Fibroblast of the conjunctiva (primary cell): Measurements from ENCODE around the gene STX1B.
"Not testable (repeated sequence)": the region's sequence is repeated elsewhere in the genome, so short reads cannot be mapped to it uniquely, and the experiment has no call there.

Experiments
- DNase-seq: peaks from one replicate; pipeline ENCODE4 v3.0.0-alpha.2; 2010; ENCODE audit warnings: low read depth

Gene STX1B

DNA sequence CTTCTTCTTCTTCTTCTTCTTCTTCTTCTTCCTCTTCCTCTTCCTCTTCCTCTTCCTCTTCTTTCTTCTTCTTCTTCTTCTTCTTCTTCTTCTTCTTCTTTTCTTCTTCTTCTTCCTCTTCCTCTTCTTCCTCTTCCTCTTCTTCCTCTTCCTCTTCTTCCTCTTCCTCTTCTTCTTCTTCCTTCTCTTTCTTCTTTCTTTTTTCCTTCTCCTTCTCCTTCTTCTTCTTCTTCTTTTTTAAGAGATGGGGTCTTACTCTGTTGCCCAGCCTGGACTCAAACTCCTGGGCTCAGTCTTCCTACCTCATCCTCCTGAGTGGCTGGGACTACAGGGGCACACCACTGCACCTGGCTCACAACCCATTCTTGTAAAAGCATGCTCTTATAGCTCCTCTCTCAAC lies 2.9 kb upstream of the STX1B start:
- not testable (repeated sequence) for DNase-seq

DNA sequence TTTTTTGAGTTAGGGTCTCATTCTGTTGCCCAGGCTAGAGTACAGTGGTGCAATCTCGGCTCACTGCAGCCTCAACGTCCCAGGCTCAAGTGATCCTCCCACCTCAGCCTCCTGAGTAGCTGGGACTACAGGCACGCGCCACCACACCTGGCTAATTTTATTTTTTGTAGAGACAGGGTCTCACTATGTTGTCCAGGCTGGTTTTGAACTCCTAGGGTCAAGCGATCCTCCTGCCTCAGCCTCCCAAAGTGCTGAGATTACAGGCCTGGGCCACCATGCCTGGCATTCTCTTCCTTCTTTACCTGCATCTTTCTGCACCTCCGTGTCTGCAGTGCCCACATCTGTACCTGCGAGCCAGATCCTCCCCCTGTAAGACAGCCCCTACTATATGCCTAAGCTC lies 1.4 kb upstream of the STX1B start:
- DNase-seq, result not testable (repeated sequence)

DNA sequence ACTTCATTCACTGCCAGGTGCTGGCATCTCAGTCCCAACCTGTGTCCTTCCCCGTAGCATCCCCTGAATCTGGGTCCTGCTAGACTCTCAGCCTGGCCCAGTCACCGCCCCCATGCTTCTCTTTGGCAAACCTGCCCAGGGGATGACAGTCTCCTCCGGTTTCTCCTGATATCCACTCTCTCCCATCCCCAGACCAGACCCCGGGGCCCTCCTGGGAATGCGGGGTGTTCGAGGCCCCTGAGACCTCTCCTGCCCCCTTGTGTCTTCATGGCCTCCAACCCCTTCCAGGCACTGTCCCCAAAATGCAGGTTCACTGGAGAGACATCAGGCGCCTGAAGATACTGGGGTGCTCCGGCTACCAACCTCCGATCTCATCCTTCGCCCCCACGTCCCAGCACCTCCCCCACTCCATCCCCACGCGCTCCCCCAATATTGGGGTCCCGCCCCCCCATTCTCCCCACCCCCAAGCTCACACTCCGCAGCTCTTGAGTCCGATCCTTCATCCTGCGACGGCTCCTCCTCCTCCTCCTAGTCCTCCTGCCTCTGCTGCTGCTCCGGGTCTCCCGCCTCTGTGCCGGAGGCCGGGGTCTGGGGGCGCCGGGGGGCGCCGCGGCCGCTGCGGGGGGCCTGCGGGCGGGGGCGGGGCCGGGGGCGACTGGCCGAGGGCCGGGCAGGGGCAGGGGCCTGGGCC lies 399 bp downstream of the STX1B start:
- no peak for DNase-seq

DNA sequence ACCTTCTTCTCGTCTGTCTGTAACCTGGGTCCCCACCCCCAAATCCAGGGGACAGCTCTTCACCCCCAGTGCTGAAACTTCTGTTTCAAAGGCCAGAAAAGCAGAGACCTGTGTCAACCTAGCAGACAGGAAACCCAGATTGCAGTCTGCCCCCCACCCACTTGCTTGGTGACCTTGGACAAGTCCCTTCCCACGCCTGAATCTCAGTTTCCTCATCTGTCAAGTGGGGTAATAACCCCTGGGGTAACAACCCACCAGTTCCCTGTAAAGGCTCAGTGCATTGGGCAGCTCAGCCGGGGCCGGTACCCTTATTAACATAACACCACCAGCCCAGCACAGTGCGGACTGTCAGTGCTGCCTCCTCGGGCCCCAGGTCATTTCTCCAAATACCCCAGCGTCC lies 1.3 kb downstream of the STX1B start:
- no peak for DNase-seq

DNA sequence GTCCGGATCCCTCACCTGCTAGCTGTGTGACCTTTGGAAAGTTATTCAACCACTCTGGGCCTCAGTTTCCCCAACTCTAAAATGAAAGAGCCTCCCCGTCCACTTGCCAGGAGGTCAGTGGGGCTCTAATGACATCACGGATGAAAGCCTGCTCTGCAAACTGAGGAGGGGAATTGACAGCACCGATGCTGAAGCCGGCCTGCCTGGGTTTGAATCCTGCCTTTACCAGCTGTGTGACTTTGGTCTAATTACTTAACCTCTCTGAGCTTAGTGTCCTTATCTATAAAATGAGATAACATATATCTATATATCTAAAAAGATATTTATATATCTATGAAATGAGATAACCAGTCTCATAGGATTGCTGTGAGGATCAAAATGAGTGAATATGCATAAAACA lies 1.9 kb downstream of the STX1B start:
- no peak for DNase-seq

DNA sequence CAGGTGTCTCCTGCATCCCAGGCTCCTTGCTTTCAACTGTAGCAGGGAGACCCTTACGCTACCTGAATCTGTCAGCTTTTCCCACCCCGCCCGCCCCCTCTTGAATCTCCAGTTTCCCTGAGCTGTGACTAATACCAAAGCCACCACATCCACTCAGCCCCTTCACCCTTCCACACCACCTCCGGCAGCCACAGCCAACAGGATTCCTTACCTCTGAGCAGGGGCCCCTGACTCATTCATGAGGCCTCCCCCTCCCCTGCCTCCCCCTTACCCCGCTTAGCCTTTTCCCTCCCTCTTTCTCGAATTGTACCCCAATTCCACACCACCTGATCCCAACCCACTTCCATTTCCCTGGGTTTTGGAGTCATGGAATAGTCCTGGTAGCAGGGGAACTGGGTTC lies 2.3 kb downstream of the STX1B start:
- no peak for DNase-seq

DNA sequence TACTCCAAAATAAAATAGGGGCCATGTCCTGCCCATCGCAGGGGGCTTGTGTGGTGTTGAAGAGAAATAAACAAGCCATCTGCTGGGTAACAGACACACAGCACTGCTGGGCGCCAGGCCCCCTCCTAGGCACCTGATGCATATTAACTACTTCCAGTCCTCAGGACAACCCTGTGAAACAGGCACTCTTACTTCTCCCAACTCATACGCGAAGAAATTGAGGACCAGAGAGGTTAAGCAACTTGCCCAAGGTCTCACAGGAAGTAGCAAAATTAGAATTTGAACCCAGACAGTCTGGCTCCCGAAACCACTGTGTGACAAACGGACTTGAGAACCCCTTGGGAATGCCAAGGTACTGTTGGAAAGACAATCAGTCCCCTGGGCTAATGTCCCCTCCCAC lies 2.8 kb downstream of the STX1B start:
- DNase-seq, result no peak

DNA sequence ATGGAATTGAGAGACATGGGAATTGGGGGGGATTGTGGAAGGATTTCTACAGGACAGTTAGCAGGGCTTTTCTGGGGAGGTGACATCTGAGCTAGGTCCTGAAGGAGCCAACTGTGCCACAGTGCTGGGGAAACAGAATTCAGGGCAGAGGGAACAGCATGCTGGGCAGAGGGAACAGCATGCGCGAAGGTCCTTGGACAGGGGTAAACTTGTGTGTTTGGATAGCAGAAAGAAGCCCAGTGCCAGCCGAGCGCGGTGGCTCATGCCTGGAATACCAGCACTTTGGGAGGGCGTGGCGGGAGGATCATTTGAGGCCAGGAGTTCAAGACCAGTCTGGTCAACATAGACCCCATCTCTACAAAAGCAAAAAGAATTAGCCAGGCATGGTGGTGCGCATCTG lies 3.8 kb downstream of the STX1B start:
- no peak for DNase-seq

DNA sequence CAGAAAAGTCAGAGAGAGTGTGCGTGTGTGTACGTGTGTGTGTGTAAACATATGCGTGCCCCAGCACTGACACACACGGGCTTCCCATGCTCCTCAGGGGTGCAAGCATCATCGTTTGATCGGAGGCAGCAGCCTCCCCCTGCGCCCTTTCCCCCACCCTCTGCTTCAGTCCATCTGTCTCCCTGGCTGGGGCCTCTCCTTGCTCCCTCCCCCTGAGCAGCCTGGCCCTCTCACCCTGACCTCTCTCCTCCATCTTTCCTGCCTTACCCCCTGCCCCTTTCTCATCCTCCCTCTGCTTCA lies 4.4 kb downstream of the STX1B start:
- DNase-seq, result no peak

DNA sequence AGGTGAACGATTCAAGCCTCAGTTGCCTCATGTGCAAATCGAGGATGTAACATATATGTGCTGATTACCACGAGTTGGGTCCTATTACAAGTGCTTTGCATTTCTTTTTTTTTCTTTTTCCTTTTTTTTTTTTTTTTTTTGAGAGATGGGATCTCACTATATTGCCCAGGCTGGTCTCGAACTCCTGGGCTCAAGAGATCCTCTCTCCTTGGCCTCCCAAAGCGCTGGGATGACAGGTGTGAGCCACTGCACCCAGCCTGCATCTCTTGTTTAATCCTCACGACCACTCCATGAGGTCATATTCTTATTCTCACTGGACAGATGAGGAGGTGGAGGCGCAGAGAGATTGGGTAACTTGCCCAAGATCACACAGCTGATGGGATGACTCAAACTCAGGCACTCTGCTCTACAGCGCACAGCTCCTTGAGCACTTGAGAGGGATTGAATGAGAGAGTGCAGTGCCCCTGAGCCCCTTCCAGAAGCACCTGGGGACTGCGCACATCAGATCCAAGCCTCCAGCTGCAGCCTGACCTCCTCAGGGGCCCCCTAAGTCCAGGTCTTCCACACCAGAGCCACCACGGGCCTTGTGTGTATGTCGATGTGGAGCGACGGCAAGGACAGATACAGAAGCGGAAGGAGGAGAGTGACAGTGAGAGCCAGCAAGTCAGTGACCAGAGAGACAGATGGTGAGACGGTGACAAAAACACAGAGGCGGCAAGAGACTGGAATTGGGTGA lies 4.9 kb downstream of the STX1B start:
- no peak for DNase-seq

DNA sequence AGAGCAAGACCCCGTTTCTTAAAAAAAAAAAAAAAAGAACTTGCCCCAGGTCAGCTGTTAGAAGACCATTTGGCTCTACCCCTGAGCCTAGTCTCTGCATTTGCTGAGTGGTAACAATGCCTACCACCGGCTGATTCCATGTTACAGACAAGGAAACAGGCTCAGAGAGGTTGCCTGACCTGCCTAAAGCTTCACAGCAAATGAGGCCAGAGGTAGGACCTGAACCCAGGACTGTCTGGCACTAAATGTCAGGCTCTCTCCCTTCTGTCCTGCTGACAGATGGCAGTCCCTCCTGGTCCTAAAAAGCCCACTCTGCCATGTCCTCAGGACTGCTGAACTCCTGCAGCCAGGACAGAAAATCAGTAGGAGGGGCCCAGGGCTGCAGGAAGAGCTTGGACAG lies 5.8 kb downstream of the STX1B start:
- no peak for DNase-seq

DNA sequence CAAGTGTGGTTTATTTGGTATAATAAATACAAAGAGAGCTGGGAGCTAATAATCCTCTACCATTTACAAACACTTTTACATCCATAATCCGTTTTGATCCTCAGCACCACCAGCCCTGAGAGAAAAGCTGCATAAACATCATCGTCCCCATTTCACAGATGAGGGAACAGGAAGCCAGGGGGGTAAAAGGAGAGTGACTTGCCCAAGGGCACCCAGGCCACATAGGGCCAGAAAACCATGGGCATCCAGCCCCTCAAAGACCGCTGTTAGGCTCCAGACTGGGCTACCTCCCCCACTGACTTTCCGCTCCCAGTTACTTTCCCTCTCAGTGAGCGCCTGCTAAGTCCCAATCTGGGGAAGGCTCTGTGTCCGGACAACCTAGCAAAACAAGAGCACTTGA lies 6.7 kb downstream of the STX1B start:
- no peak for DNase-seq

DNA sequence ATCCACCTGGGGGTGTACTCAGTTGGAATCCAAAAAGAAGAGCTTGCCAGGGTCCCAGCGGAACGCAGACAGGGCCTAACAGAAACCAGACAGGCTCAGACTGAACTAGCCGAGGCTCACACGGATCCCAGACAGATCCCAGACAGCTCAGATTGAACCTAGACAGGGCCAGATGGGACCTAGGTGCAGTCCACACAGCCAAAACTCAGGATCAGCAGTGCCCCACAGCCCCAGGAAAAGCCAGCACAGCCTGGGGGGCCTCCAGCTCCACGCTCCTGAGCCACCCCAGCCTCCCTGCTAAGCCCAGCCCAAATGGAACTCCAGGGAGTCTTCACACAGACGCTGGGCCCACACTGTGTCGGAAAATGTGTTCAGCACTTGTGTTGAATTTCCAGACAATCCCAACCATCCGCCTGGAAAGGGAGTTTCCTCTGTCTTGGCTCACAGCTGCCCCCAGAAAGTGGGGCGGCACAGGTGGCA lies 7.5 kb downstream of the STX1B start:
- no peak for DNase-seq

DNA sequence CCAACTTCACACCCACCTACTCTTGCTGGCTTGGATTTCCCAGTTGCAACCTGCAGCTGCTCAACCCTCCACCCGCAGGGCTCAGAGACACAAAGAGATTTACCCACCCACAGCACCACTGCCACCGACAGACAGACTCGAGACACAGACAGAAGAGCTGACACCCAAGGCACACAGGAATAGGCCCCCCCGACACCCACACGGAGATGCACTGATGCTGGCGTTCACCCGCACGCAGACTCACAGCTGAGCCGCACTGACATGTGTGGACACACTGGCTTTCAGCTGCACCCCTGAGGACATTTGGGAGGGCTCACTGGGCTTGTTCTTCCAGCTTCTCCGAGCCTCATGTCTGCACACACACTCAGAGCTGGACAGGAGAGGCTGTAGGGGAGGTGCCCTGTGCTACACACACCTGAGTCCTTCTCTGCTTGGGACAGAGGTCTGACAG lies 8.2 kb downstream of the STX1B start:
- DNase-seq, result no peak

DNA sequence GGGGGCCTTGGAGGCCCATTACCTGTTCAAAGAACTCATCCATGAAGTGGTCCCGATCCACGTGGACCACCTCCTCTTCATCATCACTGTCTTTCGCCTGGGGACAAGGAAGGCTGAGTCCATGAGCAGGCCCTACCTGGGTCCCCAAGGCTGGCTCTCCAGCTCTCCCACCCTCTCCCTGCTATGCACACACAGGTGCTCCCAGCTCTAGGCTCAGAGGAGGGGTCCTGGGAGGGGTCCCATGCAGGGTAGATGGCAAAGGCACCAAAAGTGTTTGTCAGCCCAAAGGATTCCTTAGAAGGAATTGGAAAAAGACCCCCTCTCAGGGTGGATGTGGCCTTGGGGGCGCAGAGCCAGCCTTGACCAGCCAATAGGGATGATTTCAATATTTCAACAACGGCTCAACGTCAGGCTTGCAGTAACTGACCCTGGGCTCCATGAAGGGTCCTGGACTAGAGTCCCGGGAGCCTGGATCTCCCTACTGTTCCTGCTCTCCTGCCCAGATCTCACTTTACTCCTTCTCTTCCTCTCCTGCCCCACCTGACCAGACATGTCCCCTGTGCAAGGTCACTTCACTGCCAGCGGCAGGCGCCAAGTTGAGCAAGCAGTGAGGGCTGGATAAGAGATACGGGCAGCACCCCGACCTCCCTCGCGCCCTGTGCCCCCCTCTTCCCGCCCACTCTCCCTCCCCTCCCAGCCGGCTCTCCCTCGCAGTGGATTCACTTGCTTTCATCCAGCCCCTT lies 8.8 kb downstream of the STX1B start:
- DNase-seq, result no peak

DNA sequence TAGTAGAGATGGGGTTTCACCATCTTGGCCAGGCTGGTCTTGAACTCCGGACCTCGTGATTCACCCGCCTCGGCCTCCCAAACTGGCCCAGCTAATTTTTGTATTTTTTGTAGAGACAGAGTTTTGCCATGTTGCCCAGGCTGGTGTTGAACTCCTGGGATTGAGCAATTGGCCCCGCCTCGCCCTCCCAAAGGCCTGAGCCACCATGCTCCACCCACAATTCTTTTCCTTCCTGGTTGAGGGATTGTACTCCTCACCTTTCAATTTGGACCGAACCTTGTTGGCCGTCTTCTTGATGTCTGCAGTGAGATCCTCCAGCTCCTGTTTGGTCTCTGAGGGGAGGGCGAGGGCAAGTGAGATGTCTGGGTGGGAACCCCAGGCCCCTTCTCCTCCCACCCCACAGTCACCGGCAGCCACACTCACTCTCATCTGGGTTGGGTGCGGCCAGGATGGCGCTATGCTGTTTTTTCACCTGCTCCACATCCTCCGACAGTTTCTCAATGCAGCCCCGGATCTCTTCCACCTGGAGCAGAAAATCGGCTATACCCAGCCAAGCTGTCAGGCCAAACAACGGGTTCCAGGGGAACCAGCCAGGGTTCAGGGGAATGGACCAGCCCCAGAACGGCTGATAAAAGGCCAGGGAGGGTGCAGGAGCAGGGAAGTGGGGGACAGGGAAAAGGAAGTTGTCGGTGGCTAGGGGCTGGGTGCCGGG lies 9.6 kb downstream of the STX1B start:
- DNase-seq, result no peak

DNA sequence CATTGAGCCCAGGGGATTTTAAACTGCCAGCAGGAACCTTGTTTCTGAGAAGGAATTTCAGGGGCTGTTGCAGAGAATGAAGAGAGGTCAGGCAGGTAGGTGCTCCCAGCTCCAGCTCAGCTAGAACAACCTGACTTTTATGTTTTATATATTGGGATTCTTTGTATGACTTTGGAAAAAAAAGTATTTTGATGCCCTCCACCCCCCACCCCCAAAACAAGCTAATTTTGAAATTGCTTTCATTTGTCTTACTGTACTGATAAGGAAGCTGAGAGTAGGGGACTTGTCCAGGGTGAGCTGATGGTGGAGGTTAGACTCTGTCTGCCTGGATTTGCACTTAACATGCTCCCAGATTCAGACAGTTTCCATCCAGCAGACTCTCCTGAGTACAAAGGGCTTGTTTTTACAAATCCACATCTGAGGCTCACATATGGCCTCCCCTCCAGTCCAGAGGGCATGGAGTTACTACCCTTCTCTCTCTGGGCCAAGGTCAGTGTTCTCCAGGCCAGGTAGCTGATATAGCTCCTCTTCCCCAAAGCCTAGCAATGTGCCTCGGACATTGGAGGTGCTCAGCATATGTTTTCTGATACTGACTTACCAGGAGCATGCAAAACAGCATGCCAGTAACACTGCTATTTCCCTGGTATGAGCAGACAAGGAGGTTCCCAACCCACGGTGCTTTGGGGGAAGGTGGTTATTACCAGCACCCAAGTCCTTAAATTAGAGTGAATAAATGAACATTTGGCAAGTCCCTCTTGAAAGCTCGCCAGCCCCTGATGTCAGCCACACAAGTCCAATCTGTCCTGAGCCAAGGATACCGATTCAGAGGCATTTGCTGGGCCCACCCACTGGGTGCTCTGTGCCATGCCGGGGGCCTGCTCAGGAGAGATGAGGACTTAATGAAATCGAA lies 11.3 kb downstream of the STX1B start:
- no peak for DNase-seq

DNA sequence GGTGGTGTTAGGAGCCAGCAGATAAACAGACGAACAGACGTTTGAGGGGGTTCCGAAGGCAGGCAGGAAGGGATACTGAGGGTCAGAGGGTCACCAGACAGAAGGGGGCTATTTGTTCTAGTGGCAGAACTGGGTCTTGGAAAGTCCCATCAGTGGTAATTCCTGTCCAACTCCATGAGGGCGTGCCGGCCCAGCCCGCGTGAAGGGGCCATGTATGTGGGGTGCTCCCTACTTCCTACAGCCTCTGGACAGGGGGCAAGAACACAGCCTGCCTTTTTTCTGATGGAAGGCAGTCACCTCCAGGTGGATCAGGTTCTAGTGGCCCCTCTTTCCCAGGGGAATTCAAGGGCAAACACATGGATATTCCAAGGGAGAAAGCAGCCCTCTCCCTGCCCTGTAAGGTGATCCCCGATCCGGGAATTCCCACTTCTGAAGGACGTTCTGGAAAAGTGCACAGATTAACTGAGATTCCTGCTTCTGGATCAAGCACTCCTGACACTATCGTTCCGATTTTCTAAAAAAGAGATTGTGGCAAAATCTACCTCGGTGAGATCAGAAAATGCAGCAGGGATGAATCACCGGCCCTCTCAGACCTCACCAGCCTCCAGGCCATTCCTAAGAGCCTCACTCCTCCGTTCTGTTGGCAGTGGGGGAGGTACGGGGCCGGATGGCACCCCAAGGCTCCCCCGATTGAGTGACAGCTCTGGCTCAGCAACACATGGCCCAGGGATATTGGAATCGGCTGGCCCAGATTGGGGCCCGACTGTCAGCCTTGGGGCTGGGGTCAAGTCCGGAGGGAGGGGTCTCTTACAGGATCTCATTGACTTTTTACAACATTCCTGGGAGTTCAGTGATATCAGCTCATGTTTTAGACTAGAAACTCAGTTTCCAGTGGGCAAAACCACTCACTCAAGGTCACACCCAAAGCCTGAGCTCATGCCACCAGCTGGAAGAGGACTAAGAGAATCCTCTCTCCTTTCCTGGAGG lies 12.4 kb downstream of the STX1B start:
- peak; percentile 55 for DNase-seq

DNA sequence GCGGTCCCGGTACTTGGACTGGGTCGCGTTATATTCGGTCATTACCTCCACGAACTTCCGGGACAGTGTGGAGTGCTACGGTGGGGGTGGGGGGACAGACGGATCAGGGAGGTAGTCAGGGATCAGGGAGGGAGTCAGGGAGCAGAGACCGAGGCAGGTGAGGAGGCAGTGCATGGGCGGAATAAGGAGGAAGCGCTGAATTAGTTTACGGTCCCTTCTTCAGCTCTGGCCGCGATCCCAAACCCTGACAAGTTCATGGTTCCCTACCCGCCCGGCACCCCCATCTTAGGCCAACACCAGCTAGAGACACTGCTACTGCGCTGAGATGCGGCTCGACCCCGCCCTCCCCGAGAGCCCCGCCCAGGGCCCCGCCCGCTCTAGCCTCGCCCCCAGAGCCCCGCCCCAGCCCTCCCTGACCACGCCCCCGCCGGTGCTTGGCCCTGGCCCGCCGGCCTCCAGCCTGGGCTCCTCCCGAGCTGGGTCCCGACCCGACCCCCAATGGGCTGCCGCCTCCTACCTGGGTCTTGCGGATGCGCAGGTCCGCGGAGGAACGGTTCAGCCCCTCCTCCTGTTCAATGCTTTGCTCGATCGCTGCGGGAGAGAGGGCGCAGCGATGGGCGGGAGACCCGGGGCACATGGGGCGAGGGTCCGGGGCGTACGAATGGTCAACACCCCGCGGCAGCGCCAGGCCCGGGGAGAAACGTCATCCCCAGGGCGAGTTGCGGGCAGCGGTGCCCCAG lies 13.3 kb downstream of the STX1B start:
- peak; percentile 58 for DNase-seq
